NCI-H510A (cell line): ENCODE results near the gene RGP1.

ENCODE experiments used
- DNase-seq: peaks from one replicate; lab custom pipeline; 2025; lab: John Stamatoyannopoulos, UW

Gene RGP1

DNA sequence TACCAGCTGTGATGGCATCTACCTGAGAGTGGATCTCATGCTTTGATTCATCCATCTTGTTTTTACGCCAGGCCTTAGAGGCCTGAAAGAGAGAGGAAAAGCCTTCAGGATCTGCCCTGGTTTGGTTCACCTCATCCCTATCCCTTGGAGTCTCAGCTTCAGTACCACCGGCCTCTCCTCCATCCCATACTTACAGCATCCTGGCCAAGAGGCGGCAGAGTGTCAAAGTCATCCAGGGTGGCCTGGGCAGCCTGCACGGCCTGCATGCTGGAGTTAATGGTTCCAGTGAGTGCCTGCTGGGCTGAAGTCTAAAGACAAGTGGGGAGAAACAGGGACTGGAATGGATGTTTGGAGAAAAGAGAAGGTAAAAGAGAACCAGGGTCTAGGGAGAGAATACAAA, 29.5 kb upstream of the RGP1 start:
- no peak for DNase-seq

DNA sequence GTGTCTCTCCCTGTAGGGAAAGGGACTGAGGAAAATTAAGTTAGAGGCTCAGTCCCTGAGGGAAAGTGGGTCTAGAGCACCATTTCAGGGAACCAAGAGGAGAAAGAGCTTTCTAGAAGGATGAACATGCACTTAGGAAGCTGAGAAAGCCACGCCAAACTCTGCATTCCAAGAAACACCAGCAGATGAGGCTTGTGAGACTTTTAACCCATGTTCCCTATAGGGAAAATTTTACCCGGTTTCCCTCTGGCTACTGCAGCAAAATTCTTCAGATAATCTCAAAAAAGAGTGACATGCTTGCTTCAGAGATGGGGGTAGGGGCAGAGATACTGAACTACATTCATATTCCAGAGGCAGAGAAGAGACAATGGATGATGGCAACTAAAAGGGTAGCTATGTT, 25.7 kb upstream of the RGP1 start:
- no peak for DNase-seq

DNA sequence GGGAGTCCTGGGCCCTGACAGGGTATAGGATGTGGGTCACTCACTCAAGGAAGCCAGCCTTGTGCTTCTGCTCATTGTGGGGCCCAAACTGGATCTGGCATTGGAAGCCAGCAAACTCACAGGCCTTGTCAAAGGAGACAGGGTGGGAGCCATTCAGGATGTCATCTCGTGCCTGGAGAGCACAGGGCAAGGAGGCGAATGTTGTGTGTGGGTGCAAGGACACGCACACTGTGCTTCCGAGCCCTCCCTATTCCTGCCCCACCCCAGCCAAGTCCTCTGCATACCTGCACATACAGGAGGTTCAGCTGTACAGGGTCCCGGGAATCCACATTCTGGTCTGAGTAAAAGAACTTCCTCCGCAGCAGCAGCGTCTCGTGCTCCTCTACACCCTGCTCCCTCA, 25.2 kb upstream of the RGP1 start:
- DNase-seq: no peak

DNA sequence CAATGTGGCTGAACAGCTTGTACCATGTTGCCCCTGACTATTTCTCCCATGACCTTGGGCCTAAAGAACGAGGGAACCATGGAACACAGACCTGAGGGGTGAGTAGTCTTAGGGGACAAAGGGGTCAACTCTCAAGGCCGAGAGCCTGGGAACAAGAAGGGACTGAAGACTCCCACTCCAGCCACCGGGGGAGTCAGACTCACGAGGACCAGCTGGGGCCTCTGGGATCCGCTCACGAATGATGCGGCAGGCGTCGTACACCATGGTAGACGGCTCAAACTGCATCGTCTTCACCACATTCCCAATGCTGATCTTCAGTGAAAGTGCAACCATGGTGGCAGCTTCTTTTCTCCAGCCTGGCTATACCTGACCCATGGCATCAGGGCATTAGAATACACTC, 23.7 kb upstream of the RGP1 start:
- no peak for DNase-seq

DNA sequence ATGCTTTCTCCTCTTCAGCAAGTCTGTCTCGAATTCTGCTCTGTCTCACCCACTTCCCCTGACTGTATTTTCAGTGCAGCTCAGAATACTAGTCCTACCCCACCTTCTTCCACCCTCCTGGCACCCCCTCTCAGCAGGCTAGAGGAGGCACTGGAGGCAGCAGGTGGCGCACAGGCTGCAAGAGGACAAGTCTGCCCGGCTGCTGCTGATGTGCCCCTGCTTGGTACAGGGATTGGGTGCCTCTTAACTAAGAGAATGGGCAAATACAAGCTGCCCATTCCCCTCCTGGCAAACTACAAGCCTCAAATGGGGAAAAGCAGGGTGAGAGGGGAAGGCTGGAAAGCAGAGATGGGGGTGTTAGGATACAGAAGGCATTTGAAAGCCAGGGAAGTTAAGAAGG, 22.2 kb upstream of the RGP1 start:
- no peak for DNase-seq

DNA sequence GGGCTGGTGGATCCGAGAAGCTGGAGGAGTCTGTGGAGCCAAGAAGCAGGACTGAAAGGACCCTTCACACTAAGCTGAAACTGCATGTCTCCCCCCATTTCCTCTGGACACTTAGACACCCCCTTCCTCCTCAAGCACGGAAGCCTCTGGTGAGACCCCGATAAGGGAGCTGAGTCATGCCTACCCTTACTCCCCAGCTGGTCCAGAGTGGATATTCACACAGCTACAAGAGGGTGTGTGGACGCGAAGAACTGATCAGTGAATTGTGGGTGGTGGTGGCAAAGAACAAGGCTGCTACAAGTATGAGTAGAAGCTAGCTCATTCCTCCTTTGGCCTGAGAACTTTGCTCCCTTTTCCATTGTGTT, 21.4 kb upstream of the RGP1 start:
- no peak for DNase-seq

DNA sequence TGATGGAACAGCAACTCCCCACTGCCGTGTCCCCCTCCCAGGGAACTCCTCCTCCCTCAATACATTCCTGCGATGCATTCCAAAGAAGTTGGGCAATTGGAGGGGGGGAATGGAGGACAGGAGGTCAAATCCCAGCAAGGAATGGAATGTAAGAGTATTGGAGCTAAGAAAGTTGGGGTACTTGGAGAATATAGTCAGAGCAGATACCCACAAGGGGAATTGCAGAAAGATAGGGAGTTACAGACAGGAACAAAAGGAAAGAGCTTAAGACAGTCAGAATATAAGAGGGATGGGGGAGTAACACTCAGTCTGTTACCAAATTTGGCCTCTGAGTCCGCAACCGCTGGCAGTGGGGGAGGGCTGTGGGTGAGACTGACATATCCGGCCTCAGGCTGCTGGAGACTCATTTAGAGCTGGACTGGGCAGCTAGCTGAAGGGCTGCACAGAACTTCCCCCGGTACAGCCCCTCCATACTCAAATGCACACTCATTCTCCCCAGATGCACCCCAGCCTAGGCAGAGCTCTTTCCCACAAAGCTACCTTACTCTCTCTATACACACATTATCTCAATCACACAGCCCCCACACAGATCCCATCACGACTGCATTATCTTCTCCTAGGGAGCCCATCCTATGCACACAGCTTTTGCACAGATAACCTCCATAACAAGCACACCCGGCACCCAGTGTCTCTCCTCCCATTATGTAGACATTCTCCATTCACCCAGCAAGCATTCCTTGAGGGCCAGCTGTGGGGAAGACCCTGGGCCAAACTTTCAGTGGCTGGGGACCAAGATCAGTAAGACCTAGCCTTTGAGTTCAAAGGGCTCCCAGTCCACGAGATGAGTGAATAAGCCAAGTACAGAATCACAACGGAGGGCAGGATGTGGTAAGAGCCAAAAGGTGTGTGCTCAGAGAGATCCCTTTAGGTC, 20.8 kb upstream of the RGP1 start:
- no peak for DNase-seq

DNA sequence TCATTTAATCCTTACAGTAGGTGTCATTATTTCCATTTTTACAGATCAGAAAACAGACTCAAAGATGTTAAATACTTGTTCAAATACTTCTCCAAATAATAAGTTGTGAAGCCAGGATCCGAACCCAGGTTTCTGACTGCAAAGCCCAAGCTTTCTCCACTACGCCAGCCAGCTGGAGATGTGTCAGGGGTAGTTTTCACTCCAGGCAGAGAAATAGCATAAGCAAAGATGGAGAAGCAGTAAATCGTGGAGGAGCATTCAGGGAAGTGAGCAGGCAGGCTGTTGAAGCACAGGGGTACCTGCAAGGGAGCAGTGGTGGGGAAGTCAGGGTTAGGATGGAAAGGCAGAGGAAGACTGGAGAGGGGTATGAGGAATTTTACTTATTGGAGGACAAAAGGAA, 20.0 kb upstream of the RGP1 start:
- DNase-seq: no peak

DNA sequence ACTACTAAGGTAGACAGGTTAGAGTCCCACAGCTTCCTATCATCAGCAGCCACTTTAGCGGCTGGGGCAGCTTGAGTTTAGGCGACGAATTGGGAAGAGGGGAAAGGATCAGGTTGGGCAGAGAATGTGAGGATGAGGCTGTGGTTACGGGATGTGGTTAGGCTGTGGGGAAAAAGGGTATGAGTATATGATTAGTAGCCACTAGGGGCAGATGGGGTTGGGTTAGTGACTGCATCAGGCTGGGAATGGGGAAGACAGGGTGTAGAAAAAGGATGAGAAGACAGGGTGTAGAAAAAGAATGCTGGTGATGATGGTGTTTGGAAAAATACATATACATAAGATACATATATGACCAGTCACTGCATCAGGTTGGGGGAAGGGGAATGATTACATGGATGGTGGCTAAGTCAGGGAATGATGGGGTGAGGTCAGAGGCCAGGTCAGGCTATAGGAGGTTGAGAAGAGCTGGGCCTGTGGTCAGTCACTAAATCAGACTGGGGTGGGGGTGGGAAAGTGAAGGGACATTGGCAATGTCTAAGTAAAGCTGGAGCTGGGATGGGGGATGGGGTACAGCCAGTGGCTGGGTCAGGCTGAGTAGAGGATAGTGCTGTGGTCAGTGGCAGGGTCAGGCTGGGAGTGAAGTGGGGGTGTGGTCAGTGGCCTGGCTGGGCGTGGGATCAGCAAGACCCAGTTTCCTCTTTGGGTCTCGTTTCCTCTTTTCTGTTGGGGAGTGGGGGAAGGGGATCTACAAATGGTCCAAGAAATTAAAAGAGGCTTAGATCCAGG, 19.2 kb upstream of the RGP1 start:
- no peak for DNase-seq

DNA sequence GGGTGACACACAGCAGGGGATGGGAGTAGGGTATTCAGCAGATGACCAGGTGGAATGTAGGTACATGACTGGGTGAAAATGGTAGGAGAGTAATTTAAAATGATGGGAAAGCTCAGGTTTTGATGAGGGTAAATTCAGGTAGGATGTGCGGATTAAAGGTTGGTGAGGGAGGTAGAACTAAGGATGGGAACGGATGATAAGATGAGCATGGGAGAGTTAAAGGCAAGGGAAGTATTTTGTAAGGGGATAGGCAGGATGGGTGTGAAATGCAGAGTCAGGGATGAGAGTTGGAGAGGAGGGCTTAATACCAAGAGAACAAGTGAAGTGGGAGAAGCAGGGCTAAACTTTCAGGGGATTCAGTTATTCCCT, 18.6 kb upstream of the RGP1 start:
- no peak for DNase-seq

DNA sequence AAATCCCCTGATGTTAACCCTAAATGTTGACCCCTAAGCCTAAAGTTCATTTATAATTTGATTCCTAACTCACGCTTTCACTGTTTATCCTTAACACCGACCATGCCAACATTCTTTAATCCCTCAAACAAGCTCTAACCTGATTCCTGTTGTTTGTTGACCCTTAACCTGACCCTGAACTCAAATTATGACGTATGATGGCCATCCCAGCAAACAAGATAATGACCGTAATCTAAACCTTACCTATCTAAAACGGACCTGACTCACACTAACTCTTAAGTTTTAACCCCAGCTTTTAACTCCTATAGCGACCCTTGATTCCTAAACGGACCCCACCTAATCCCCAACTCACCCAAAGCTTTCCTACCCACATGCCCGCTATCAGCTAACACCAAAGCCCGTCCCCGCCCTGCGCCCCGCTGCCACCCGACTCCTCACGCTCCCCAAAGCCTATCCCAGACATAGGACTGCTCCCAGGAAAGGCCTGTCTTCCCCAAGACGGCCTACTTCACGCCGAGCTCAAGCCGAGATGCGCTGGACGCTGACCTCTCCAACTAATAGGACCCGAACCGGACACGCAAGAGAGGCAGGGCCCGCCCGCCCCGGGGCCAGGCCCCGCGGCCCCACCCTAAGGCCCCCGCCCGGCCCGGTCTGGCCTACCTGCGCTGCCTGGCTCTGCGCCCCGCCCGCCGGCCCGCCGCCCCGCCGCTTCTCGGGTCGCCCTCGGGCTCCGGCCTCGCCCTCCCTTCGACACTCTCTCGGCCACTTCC, 17.5 kb upstream of the RGP1 start:
- no peak for DNase-seq

DNA sequence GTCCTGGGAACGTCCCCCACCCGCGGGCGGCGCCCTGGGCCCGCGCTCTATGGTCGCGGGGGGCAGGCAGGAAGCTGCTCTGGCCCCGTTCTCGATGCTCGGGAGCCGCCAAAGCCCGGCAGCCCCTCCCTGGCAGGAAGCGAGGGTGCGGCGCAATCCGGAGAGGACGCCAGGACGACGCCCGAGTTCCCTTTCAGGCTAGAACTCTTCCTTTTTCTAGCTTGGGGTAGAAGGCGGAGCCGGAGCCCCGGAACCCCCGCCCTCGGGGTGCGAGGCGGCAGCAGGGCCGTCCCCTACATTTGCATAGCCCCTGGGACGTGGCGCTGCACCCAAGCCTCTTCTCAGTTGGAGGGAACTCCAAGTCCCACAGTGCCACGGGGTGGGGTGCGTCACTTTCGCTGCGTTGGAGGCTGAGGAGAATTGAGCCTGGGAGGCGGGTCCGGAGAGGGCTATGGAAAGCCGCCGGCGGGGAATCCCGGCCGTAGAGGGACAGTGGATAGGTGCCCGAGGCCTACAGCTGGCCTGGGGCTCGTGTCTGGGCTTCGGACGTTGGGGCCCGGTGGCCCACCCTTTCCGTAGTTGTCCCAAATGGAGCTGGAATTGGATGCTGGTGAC, 16.8 kb upstream of the RGP1 start, which contains the start of the genes CREB3 and TLN1:
Gene CREB3 (plus strand): TSS at position 482 of the 615 bp plus-strand sequence. CDS start 107 bp downstream, at position 589.
Gene TLN1 (minus strand): TSS at position 11 of the 615 bp plus-strand sequence. CDS start 6,501 bp downstream, outside the sequence.
- peak; percentile 98 for DNase-seq

DNA sequence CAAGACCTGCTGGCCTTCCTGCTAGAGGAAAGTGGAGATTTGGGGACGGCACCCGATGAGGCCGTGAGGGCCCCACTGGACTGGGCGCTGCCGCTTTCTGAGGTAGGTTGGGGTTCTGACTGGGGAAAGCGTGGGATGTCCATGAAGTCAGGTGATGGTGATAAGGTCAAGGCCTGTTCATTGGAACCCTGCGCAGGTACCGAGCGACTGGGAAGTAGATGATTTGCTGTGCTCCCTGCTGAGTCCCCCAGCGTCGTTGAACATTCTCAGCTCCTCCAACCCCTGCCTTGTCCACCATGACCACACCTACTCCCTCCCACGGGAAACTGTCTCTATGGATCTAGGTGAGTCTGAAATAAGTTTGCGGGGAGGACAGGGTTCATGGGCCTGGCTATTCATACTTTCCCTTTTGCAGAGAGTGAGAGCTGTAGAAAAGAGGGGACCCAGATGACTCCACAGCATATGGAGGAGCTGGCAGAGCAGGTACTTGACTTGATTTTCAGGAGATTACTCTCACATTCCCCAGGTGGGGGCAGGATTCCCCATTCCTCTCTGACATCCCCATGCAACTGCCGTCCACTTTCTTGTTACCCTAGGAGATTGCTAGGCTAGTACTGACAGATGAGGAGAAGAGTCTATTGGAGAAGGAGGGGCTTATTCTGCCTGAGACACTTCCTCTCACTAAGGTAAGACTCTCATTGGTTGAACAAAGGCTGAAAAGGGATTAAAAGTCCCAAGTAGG, 16.1 kb upstream of the RGP1 start:
- peak; percentile 30 for DNase-seq

DNA sequence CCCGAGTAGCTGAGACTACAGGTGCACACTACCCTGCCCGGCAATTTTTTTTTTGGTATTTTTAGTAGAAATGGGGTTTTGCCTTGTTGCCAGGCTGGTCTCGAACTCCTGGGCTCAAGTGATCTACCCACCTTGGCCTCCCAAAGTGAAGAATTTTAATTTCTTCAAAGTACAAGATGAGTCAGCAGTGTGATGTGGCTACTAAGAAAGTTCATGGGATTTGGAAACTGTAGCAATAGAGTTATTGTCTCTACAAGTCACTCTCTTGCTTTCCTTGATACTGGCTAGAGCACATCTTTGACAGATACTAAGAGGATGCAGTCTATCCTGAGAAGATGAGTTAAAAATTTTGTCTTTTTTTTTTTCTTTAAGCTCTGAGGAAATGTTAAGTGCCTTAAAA, 15.0 kb upstream of the RGP1 start:
- DNase-seq: no peak

DNA sequence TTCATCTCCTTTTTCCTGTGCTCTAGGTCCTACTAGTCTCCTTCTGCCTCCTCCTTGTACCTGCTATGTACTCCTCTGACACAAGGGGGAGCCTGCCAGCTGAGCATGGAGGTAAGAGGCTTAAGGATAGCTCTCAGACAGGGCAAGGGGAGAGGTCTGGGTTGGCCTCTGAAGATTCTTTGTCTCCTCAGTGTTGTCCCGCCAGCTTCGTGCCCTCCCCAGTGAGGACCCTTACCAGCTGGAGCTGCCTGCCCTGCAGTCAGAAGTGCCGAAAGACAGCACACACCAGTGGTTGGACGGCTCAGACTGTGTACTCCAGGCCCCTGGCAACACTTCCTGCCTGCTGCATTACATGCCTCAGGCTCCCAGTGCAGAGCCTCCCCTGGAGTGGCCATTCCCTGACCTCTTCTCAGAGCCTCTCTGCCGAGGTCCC, 12.9 kb upstream of the RGP1 start:
- no peak for DNase-seq

DNA sequence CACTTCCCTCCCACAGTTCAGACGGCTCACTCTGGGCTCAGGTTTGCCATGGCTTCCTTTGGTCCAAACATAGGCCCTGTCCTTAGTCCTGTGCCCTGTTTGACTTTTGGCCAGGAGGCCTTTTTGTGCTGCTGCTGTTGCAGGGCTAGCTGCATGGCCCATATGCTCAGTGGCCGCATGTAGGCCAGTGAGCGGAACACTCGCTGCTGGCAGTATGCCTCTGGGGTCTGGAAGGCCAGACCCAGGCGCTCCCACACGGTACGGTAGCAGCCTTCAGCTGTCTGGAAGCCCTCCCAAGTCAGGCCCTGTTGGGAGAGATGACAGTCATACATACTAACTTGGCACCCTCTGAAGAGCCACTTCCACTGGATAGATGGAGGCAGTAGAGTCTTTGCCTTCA, 11.9 kb upstream of the RGP1 start:
- no peak for DNase-seq

DNA sequence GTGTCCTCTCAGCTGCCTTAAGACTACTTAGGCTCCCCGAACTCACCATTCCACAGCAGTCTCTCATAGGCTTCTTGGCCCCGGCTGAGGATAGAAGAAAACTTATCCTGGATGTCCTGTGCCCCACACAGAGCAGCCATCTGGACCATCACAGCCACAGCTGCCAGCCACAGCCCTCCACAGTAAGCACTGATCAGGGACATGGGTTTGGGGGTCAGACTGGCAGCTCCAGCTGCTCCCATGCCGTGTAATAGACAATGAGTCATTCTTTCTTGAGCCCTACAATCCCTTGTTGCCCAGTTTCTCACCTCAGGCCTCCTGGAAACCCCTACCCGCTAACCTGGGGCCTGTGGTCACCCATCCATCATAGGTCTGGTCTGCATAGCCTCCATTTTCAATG, 10.9 kb upstream of the RGP1 start:
- DNase-seq: no peak

DNA sequence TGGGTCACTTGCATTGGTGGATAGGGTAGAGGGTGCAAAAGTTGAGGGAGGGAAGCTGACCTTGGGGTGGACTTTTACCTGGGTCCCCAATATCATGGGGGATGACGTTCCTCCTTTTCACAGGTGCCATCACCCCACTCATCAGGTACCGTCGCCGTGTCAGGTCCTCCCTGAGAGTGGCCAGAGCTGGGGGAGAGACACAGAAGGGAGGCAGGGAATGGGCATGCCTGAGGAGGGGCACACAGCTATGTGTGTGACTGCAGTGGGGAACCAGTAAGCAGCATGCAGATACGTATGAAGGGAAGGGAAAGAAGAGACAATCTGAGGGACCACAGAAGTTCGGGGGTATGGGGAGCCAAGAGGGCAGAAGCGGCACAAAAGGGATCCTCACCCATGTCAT, 10.2 kb upstream of the RGP1 start:
- DNase-seq: no peak

DNA sequence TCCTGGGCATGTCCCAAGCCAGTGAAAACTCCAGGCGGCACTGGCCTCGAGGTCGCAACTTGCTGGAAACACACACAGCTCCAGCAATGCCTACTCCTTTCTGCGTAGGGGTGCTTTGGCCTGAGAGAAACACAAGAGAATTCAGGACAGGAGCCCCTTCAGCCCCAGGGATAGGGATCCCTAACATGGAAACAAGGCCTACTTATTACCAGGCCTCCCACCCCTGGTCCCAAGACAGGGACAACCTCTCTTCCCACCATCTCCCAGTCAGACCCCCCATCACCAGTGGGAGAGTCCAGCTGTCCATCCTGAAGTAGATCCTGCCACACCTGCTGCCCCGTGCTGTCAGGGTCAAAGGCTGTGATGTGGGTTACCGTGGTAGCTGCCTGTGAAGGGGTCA, 8.8 kb upstream of the RGP1 start:
- DNase-seq: no peak

DNA sequence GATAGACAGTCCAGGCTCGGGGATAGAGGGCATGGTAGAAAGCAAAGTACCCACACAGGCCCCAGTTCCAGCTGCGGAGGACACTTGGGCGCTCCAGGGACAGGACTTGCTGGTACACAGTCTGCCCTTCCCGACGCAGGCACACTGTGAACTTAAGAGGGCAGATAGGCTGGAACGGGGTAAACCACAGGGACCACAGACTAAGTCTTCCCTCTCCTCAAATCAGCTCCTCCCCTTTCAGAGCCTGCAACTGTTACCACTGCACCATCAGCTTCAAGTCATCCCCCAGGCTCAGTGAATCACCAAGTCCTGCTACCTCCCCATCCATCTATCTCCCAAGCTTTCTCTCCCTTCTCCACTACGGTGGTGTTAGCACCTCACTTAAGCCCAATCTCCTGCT, 7.3 kb upstream of the RGP1 start:
- no peak for DNase-seq

DNA sequence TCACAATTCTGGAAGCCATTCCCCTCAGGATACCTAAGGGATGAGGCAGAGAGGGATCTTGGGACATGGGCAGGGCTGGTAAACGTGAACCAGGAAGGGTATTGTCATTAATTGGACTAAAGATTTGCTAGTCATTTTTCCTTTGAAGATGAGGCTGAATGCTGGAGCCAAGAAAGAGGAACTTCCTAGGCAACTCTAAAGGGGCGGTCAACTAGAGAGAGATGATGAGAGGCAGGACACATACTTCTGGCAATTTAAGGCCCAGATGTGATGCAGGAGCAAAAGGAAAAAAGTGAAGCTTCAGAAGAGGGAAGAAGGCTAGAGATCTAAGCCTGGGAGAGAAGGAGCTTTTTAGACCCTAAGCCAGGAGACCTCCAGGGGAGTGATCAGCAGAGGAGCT, 5.6 kb upstream of the RGP1 start:
- DNase-seq: no peak
